Activated naive CD4-positive, alpha-beta T cell treated with anti-CD3 and anti-CD28 coated beads, Interleukin-2, amount 50 U/mL, for 16 hours (primary cell): Measurements from ENCODE around the gene SPTB.

ENCODE experiments used
- DNase-seq: peaks from one replicate; pipeline ENCODE4 v3.0.0-alpha.2; 2020

SPTB gene

DNA sequence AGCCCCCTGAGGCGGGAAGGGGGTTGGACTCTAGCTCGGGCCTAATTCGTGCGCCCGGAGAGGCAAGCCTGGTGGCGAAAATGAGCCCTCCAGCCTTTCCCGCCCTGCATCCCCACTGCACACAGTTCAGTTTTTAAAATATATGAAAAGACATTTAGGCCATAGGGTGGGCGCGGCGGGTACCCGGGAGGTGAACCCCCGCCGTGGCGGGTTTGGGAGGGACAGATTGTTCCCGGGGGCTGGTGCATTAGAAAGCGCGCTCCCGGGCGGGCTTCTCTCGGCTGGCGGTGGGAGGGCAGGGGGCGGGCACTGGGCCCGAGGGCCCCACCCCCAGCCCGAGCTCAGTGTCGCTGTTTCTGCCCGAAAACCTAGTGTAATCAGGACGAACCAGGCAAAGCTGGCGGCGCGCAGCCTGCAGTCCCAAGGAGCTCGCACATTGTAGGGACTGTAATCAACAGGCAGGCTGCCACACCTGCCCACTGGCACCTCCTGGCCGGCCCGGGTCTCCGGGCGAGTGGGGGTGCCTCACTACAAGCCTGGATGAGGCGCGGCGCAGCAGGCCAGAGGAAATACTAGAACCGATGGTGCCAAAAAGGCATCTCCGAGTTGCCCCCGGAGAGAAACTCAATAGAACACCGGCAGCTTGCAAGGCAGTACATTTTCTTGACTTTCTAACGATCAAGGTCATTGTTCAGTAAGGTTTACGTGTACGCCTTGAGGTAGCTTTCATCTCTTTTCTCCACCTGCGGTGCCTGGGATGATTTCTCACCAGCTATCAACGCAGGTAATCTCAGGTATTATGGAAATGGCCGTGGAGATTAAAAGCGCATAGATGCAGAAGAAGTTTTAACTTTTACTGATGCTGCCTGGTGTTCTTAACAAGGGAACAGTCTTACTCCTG, 764 bp upstream of the SPTB start:
- peak; percentile 69 for DNase-seq

DNA sequence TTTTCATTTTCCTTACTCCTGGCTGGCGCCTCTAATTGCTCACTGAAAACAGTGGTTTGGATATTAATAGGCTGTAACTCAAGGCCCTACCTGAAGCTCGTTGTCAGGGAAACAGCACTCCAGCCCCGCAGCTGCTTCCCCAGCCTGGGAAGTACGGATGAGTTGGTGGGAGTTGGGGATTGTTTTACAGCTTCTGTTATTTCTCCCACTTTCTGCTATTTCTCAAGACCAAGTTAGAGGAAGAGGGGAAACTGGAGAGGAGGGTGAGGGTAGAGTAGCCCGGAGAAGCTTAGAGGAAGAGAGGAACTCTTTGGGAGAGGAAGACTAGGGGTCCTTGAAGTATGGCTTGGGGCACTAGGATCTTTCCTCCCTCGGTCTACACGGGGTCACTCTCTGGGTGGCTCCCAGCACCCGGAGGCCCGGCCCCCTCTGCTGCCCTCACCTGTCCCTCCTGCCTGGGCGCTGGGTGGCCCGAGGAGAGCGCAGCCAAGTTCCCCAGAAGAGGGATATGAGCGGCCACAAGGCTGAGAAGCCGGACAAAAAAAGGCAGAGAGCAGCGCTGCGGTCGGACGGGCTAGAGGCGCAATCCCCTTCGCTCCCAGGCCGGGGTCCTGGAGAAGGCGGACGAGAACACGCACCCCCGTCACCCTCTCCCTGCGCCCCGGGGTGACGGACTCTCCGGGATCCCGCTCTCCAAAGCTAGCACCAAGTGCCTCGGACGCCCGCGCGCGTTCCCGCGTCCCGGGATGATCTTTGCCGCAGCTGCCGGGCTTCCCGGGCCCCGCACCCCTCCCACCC, 671 bp downstream of the SPTB start:
- no peak for DNase-seq

DNA sequence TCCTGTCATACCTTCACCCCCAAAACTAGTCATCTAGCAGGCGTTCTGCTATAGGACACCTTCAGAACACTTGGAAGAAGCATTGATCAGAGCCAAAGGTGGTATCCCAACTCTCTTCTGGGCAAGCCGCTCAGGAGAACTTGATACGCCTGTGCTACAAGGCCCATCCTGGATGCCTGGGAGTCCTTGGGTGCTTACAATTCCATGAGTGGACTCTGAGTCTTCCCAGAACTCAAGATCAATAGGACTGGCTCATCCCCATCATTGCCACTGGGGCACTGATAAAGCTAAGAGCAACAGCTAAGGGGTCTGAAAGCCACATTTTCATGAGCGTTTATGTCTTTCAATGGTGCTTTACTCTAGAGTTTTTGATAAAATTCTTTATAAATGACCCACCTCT, 1.9 kb downstream of the SPTB start:
- no peak for DNase-seq

DNA sequence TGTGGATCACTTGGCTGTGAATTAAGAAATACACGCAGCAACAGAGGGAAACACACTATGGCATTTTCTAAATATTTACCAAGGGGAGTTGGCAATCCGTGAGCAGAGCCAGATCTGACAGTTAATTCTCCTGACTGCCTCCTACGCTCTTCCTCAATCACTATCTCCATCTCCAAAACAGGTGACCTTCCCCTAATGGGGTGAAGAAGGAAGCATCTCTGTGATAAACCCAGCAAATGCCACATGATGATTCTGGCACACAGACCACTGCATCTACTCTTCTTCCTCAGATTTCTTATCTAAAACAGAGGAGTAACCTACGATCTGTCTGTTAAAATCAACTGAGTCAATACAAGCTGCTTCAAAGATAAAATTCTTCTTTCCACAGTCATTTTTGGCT, 4.4 kb downstream of the SPTB start:
- DNase-seq: no peak

DNA sequence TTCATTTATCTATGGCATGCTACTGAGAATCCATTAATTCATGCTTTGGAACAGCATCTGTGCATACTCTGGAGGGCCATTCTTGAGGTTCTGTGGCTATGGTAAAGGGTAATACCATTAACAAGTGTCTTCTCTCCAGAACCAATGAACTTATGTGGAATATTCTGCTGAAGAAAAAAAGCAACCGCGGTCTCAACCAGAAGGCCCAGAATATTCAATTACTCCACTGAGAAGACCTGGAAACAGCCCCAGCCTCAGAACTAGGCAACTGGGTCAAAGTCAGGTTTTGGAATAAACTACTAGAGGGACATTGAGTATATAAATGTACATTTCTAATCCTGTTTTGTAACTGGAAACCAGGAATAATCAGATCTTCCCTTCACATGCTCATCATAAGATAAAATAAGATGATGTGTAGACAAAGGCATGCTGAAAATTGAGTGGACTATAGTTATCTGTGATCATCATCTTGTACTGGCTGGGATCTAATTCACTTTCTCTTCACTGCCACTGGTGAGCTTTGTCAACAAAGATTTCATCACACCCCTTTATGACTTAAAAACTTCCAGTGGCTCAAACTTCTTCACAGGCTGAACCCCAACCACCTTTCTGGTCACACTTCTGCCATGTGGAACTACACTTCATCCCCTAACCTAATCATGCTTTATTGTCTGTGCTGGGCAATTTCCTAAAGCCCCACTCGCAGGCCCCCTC, 6.0 kb downstream of the SPTB start:
- DNase-seq: no peak

DNA sequence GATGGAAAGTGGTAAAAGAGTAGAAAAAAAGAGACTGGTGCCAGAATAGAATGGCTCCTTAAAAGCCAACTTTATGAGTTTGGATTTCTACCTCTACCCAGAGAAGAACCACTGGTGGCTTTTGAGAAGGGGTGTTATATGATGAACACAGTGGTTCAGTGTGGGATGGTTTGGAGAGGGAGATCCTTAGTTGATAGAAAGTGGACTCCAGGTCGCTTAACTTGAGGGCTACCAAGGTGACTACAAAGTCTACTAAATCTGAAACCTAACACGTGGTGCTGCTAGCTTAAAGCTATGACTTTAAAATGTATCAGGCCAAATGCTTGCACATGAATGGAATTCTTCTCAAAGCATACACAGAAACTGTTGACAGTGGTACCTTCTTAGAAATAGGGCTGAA, 8.4 kb downstream of the SPTB start:
- DNase-seq: no peak

DNA sequence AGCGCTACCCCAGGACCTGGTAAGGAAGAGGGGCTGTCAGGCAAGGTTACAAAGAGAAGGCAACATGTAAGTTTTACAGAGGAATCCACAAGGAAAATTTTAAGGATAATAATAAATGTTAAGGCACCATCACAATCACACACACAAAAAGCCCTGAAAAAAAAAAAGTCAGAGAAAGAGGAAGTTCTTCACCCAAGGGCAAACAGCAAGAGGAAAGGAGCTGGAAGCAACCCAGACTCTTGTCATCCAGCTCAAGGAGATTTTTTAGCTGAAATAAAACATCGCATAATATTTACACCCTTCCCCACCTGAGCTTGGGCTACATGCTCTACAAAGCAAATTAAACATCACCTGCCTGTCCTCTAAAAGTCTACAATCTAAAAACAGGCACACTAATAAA, 9.5 kb downstream of the SPTB start:
- no peak for DNase-seq

DNA sequence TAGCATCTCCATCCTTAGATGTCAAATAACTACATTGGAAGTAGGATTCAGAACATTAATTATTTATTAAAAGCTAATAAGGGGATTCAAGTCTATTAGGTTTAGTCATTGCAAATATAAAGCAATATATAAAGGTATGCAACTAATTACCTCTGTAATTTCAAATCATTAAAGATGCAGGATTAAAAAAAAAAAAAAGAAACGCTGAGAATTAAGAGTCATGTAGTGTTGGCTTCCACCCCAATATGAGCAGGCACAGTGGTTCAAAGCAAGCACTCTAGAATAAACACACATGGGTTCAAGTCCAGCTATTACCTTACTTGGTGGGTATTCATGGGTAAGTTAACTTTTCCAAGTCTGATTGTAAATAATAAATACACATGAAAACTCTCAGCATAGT, 10.9 kb downstream of the SPTB start:
- DNase-seq: no peak

DNA sequence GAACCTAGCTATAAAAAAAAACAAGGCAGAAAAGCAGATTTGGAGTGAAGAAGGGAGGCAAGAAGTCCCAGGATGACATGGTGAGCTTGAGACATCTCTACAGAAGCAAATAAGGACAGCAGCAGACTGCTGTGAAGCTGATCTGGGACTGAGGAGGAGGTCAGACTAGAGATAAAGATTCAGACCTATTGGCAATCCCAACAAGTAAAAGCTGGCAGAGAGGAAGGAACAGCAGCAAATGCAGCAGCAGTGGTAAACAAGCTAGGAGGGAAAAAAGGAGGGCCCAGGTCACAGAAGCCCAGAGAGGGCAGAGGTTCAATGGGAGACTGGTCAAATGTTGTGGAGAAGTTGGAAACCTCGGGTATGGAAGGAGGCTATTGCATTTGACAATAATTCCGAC, 11.3 kb downstream of the SPTB start:
- no peak for DNase-seq

DNA sequence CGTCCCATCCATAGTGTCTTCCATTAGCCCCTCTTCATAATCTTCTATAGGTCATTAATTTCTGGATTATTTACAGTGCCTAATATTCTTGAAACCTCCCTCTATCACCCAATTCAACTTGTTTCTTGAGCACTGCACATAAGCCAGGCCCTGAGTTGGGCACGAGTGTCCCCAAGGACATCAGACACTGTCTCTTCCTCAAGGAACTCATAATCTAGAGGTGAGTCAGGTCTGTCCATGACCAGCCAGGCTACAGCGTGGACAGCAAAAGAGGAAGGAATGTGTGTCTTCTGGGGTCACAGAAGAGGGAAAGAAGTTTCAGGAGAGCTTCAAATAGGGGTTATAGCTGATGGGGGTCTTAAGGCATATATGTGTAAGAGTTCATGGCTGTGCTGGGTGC, 12.5 kb downstream of the SPTB start:
- no peak for DNase-seq

DNA sequence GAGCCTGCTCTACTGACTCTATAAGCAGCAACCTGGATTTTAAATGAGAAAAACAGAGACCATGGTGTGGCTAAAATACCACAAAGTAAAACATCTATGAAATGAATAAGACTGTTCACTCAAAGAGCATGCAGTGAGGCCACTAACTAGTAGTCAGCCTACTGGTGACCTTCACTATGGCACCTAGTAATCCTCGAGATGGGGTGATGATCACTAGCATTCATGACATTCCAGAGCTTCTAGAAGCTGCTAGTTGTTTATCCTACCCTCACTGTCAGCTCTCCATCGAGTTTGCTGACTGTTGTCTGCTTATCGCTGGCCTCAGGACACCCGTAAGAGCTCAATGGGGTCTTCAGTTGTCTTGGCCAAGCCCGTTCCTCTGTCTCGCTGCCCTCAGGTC, 13.7 kb downstream of the SPTB start:
- no peak for DNase-seq

DNA sequence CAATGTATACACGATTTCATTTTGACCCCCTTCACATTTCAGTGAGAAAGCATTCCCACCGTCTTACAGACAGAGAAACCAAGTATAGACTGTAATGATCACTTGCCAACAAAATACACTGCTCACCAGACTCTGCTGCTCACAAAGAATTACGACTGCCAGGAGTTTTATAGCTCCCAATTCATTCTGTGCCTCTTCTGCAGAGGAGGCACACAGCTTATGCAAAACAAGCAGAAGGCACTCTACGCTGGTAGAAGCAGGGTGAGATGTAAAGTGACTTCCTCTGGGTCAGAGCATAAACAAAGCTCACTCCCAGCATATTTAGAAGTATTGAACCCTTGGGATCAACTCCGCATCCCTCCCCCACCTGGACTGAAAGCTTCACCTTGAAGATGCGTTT, 14.6 kb downstream of the SPTB start:
- DNase-seq: no peak

DNA sequence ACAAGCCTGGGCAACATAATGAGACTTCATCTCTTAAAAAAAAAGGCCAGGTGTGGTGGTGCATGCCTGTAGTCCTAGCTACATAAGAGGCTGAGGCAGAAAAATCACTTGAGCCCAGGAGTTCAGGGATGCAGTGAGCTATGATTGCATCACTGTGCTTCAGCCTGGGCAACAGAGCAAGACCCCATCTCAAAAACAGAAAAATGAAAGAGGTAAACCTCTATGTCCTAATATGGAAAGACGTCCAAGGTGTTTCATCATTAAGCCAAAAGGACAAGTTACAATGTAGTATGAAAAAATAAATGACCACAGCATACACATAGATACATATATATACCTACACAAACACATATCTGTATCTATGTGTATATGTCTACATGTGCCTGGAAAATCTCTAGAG, 15.4 kb downstream of the SPTB start:
- DNase-seq: no peak

DNA sequence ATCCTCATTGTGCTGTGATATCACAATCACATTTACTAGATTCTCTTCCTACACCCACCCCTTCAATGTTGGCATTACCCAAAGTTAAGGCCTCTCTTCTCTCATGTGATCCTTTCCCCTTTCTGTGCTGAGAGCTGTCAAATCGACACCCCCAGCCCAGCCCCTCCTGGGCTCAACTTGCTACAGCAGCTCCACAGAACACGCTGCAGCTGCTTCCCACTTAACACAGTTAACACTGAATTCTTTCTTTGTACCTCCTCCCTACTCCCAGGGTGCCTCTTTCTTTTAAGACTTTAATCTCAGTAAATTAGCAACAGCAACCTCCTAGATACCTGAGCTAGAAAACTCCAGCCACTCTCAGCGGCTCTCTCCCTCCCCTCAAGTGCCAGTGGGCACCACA, 17.8 kb downstream of the SPTB start:
- no peak for DNase-seq

DNA sequence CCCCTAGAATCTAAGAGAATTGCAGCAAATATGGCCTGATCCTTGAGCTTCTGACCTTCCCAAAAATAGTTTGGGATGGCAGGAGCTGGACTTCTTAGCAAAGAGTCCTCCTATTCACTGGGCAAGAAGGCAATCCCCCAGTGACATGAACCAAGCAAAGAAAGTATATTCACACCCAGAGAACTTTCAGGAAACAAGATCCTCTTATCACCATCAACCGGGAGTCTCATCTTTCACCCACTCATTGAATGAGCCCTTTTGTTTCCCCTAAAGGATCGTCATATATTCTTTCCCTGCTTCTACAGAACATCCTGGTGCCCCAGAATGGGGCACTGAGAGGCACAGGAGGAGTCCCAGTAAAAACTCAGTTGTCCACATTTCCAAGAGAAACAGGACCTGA, 19.7 kb downstream of the SPTB start:
- no peak for DNase-seq

DNA sequence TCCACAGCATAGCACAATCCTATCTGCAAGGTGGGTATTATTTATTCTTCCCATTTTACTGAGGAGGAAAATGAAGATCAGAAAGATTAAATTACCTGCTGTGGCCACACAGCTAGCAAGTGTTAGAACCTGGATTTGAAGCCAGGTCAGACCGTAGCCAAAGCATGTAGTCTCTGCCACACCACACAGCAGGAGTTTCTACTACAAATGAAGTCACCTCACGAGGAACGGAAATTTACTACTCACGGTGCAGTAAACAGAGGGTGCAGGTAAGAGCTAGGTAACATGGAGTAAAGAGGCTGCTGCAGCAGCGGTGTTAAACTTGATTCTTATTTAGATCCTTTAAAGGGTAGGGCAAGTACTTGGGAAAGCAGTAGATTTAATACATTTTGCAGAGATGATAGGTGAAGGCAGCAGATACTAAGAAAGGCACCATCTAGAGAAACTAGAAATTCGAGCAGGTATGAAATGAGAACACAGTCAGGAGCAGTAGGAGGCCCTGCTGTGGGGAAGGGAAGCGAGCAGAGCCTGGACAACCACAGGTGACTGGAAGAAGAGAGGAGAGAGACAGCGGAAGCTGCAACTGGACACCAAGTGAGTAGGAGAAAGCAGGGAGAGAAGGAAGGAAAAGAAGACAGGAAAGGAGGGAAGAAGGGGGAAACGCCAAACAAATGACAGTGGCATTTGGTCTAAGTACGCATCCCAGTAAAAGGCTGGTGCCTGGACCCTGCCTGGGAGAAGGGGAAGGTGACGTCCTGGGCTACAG, 21.5 kb downstream of the SPTB start:
- DNase-seq: no peak

DNA sequence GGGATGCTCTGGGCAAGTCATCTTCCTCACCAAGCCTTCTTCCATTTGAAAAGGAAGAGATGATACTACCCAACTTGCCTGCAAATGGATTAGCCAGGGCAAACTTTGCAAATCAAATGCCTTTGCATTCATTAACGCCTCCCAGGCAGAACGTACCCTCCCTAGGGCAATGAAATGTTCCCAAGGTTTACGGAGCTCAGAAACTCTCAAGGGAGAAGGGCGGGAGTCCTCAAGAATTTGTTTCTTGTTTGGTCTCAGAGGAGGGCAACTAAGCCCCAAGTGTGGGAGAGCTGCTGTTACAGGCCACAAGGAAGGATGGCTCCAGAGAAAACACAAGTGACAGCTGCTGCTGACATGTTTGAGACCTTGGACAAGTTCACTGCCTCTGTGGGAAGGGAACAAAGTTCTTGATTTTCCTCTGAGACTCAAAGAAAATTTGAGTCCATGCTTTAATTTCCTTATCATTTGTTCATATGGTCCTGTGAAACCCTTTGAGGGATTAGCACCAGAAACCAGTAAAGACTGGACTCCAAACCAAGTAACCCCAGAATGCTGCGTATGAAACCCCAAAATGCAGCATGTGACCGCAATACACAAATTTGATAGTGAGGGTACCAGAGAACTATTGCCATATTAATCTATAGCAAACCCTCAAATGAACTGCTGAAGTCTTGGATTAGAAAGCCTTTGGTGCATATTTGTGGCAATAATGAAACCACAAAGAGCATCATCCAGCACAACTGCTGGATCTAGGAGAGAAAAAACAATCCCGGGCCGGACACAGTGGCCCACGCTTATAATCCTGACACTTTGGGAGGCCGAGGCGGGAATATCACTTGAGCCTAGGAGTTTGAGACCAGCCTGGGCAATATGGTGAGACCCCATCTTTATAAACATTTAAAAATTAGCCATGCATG, 22.9 kb downstream of the SPTB start:
- DNase-seq: no peak

DNA sequence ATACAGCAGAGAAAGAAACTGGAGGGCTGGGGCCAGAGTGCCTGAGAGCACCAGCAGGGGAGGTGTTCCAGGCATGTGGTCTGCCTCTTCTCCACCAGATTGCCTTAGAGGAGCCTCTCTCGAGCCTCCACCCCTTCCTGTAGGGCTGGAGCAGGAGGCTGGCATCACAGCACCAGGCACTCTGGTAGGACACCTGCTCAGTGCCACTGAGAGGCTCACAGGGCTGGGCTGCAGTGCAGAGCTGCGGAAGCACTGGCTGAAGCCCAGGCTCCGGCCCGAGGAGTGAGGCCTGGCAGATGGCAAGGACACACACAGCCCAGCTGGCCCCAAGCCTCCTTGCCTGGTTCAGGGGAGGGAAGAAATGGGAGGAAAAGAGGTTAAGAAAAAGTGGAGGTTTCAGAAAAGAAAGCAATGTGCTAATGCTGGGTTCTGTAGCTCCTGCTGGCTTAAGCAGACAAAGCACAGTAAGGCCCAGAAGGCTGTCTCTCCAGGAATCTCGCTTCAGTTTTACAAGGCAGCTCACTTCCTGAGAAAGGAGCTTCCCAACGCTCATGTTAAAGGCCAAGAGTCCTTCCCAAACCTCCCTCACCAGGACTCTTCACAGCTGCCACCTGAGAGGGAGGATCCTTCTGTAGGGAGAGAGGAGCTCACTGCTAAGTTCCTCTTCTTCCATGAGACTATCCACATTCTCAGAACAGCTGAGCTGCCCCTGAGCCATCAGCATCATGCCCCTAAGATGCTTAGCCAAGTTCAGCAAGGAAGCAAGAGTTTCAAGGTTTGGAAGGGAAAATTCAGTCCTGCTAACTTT, 23.8 kb downstream of the SPTB start:
- no peak for DNase-seq

DNA sequence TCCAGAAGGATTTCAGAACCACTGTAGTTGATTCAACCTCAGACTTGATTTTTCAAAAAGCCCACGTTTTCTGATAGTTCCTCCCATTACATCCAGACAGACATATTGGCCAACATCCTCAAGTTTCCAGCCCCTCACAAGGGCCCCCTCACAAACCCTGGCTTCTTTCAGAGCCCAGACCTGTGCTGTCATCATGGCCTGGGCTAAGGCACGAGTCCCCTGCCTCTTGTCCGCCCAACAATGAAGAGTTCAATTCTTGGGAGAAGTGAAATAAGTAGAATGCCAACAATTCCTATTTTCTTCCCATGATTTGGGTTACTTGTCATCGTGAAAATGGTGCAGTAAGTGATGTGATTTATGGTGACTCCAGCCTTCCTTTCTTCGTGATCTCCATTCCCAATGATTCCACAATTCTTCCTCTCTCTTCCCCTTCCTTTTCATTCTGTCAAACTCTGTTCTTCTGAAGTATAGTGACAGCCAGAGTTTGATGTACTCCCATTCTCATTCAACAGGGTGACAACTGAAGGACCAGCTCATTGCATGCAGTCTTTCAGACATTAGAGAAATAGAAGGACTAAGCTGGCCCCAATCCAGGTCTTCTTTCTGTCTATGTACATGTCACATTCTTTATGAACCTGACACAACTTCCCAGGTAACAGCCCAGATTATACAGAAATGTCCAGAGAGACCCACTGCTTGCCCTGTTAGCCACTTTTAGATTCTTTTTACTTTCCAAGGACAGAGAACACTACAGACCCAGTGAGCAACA, 29.2 kb downstream of the SPTB start:
- no peak for DNase-seq

DNA sequence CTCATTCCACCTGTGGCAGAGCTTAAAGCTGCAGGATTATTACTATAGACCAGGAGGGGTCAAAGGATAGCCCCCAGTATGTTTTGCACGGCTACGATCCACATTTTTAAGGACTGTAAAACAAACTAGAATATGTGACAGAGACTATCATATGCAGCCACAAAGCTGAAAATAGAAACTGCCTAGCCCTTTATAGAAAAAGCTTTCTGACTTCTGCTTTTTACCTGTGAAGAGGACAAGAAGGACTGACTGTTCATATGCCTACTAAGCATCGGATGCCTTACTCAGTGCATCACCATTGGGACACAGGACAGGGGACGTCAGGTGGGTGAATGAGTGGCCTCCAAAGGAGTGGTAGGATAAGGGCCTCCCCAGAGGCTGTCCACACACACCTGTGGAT, 29.8 kb downstream of the SPTB start:
- no peak for DNase-seq
